ENCODE measurements around the gene COLEC11.

The COLEC11 gene

GRCh38 chr2:3642521-3643215 is 47.8 kb downstream of the COLEC11 start:
- H4K20me1 ChIP-seq (ENCODE audit: insufficient read depth): no peaks in the 10 kb centered on the region
- H3K4me3 ChIP-seq (IDR thresholded peaks at IDR 0.05; ENCODE audit: insufficient read depth, low read depth, low read length): no peak overlapping the region
- H3K9ac ChIP-seq: no peak overlapping the region
- TF ChIP-seq, protein P1, sequence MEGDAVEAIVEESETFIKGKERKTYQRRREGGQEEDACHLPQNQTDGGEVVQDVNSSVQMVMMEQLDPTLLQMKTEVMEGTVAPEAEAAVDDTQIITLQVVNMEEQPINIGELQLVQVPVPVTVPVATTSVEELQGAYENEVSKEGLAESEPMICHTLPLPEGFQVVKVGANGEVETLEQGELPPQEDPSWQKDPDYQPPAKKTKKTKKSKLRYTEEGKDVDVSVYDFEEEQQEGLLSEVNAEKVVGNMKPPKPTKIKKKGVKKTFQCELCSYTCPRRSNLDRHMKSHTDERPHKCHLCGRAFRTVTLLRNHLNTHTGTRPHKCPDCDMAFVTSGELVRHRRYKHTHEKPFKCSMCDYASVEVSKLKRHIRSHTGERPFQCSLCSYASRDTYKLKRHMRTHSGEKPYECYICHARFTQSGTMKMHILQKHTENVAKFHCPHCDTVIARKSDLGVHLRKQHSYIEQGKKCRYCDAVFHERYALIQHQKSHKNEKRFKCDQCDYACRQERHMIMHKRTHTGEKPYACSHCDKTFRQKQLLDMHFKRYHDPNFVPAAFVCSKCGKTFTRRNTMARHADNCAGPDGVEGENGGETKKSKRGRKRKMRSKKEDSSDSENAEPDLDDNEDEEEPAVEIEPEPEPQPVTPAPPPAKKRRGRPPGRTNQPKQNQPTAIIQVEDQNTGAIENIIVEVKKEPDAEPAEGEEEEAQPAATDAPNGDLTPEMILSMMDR (conservative IDR thresholded peaks at IDR 0.05; ENCODE audit: low read depth, low read length): no peak
- no peak overlapping the region for H3K4me2 ChIP-seq
- no peaks in the 10 kb centered on the region for H3K36me3 ChIP-seq (ENCODE audit: insufficient read depth)
- H3K79me2 ChIP-seq (ENCODE audit: insufficient read depth, low read depth): no peaks in the 10 kb centered on the region
- H3K27me3 ChIP-seq (ENCODE audit: insufficient read depth, low read depth): no peaks in the 10 kb centered on the region
- H2AFZ ChIP-seq (ENCODE audit: low read depth): no peak overlapping the region
- H3K4me1 ChIP-seq (ENCODE audit: low read depth, poor library complexity, severe bottlenecking): no peaks in the 10 kb centered on the region
- no peak overlapping the region for H3K27ac ChIP-seq

GRCh38 chr2:3643371-3644245 is 48.7 kb downstream of the COLEC11 start:
- no peak overlapping the region for H3K4me2 ChIP-seq
- no peaks in the 10 kb centered on the region for H4K20me1 ChIP-seq (ENCODE audit: insufficient read depth)
- no peak overlapping the region for H3K27ac ChIP-seq
- no peak overlapping the region for H2AFZ ChIP-seq (ENCODE audit: low read depth)
- H3K9ac ChIP-seq: no peak overlapping the region
- no peak overlapping the region for H3K4me3 ChIP-seq (IDR thresholded peaks at IDR 0.05; ENCODE audit: insufficient read depth, low read depth, low read length)
- no peaks in the 10 kb centered on the region for H3K4me1 ChIP-seq (ENCODE audit: low read depth, poor library complexity, severe bottlenecking)
- TF ChIP-seq, protein P1 (conservative IDR thresholded peaks at IDR 0.05; ENCODE audit: low read depth, low read length): no peak
- H3K27me3 ChIP-seq (ENCODE audit: insufficient read depth, low read depth): no peaks in the 10 kb centered on the region
- no peaks in the 10 kb centered on the region for H3K79me2 ChIP-seq (ENCODE audit: insufficient read depth, low read depth)
- no peaks in the 10 kb centered on the region for H3K36me3 ChIP-seq (ENCODE audit: insufficient read depth)

DNA sequence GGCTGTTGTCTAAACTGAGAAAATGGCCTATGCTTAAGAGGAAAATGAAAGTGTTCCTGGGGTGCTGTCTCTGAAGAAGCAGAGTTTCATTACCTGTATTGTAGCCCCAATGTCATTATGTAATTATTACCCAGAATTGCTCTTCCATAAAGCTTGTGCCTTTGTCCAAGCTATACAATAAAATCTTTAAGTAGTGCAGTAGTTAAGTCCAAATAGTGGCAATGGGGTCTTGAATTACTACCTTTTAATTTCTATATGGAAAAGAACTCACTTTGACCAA is 49.3 kb downstream of the COLEC11 start:
- no peak overlapping the region for H2AFZ ChIP-seq (ENCODE audit: low read depth)
- no peaks in the 10 kb centered on the region for H3K4me1 ChIP-seq (ENCODE audit: low read depth, poor library complexity, severe bottlenecking)
- no peaks in the 10 kb centered on the region for H3K79me2 ChIP-seq (ENCODE audit: insufficient read depth, low read depth)
- TF ChIP-seq, protein P1 (conservative IDR thresholded peaks at IDR 0.05; ENCODE audit: low read depth, low read length): no peak
- no peaks in the 10 kb centered on the region for H4K20me1 ChIP-seq (ENCODE audit: insufficient read depth)
- no peak overlapping the region for H3K9ac ChIP-seq
- H3K4me3 ChIP-seq (IDR thresholded peaks at IDR 0.05; ENCODE audit: insufficient read depth, low read depth, low read length): no peak overlapping the region
- H3K27ac ChIP-seq: no peak overlapping the region
- H3K4me2 ChIP-seq: no peak overlapping the region
- no peaks in the 10 kb centered on the region for H3K36me3 ChIP-seq (ENCODE audit: insufficient read depth)
- no peaks in the 10 kb centered on the region for H3K27me3 ChIP-seq (ENCODE audit: insufficient read depth, low read depth)

DNA sequence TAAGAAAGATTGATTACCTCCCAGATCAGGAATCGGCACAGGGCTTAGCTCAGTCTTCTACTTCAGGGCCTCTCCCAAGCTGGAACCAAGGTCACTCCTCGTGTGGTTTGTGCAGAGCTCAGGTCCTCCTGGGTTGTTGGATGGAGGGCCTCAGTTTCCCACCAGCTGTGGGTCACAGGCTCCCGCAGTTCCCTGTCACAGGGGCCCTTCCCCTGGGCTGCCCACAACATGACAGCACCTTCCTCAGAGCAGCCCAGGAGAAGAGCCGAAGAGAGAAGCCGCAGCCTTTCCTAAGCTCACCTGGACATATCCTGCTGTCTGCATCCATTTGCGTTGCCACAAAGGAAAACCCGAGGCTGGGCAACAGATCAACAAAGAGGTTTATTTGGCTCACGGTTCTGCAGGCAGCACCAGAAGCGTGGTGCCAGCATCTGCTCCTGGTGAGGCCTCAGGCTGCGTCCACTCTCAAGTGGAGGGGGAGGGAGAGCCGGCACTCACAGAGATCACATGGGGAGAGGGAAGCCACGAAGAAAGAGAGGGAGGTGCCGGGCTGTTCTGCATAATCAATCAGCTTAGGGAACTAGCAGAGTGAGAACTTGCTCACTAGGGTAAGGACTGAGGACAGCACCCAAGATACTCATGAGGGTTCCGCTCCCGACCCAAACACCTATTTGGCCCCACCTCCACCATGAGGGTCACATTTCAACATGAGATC is 50.1 kb downstream of the COLEC11 start:
- TF ChIP-seq, protein P1 (conservative IDR thresholded peaks at IDR 0.05; ENCODE audit: low read depth, low read length): no peak
- H3K79me2 ChIP-seq (ENCODE audit: insufficient read depth, low read depth): no peaks in the 10 kb centered on the region
- no peaks in the 10 kb centered on the region for H3K36me3 ChIP-seq (ENCODE audit: insufficient read depth)
- H3K4me3 ChIP-seq (IDR thresholded peaks at IDR 0.05; ENCODE audit: insufficient read depth, low read depth, low read length): no peak overlapping the region
- H3K9ac ChIP-seq: no peak overlapping the region
- no peaks in the 10 kb centered on the region for H3K27me3 ChIP-seq (ENCODE audit: insufficient read depth, low read depth)
- H4K20me1 ChIP-seq (ENCODE audit: insufficient read depth): no peaks in the 10 kb centered on the region
- H2AFZ ChIP-seq (ENCODE audit: low read depth): no peak overlapping the region
- no peak overlapping the region for H3K4me2 ChIP-seq
- H3K27ac ChIP-seq: no peak overlapping the region
- no peaks in the 10 kb centered on the region for H3K4me1 ChIP-seq (ENCODE audit: low read depth, poor library complexity, severe bottlenecking)

All from KMS-11 (cell line).